ENCODE results near the gene DNMT1.
"Not testable (repeated sequence)": the region's sequence is repeated elsewhere in the genome, so short reads cannot be mapped to it uniquely, and the experiment has no call there.

The DNMT1 gene

DNA sequence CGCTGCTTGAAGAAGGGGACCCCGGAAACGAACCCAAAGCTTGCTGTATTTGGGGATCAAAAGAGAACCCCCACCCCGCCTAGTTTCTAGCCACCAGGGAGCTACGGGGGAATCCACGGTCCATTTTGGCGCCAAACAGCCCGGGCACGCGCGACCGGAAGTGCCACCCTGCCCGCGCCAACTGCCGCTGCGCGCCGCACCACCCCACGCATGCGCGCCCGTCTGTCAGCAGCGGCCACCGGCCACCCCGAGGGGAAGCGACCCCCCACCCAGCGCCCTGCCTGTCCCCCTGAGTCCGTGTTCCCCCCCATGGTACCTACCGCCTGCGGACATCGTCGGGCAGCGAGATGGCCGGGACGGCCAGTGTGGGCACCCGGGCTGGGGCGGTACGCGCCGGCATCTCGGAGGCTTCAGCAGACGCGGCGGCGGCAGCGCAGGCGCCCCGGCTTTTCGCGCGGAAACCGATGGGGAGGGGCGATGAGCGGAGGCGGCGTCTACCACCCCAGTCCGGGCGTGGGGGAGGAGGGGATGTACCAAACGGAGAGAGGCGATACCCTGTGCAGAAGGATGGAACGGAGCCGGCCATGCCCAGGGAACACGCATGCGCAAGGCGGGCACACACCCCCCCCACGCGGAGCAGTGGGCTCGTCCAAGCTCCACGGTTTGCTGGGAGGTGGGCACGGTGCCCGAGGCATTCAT, at the start of gene DNMT1:
TSS of gene DNMT1 (minus strand) at position 454 of the 699 bp plus-strand sequence. CDS start at position 400, 54 bp downstream.
- peak; percentile 97 for DNase-seq

DNA sequence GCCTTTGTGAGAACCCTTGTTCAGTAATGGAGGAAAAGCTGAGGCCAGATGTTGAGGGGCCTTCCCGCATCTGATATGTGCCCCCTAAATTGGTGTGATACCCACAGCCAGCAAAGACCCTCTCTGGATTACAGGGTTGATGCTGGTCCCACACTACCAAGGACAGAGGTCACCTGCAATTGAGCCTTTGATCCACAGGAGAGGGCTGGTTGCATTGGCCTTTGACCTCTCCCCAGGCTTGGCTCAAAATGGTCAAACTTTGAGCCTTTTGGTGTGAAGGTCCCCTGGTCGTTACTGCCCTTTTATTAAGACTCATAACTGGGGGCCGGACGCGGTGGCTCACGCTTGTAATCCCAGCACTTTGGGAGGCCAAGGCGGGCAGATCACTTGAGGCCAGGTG, 48.9 kb upstream of the DNMT1 start:
- DNase-seq = no peak

DNA sequence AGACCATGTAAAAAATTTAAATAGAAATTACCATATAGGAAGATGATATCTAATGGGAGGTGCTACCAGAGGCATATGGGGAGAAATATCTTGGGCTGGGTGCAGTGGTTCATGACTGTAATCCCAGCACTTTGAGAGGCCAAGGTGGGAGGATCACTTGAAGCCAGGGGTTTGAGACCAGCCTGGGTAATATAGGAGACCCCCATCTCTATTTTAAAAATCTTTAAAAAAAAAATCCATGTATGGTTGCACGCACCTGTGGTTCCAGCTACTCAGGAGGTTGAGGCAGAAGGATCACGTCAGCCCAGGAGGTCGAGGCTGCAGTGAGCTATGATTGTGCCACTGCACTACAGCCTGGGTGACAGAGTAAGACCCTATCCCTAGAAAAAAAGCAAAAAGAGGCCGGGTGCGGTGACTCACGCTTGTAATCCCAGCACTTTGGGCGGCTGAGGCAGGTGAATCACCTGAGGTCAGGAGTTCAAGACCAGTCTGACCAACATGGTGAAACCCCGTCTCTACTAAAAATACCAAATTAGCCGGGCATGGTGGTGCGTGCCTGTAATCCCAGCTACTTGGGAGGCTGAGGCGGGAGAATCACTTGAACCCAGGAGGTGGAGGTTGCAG, 47.2 kb upstream of the DNMT1 start:
- not testable (repeated sequence) for DNase-seq

DNA sequence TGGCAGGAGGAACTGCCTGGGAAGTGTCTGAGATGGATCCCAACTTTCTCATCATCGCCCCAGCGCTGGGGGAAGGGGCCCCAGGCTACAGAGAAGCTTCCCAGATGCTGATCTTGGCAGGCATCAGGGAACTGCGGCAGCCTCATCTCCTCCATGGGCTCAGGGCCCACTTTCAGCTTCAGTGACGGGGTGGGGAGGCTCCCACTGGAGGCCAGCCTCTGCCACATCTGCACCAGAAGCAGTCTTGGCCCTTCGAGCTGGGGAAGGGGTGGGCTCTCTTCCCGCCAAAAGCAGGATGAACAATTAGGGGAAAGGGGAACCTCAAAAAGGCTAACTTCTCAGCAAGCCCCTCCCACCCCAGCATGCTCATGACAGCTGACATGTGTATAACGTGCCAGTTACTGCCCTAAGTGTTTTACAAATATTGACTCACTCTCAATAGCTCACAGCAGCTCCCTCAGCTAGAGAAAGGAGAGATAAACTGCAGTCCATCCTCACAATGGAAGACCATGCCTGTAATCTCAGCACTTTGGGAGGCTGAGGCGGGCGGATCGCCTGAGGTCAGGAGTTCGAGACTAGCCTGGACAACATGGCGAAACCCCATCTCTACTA, 43.5 kb upstream of the DNMT1 start:
- DNase-seq = peak; percentile 31

DNA sequence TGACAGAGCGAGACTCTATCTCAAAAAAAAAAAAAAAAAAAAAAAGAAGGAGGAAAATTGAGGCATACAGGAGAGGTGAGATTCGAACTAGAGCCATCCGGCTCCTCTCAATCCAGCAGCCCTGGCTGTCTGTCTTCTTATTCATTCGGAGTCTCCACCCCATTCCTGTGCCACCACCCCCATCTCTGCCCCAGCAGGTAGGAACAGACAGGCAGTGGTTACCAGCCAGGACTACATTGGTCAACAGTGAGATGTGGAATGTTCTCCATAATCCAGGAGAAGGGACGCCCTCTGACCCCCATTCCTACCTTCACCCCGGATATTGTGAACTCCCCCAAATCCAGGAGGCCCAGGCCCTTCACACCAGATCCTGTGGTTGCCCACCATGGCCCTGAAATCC, 42.9 kb upstream of the DNMT1 start:
- DNase-seq = no peak

DNA sequence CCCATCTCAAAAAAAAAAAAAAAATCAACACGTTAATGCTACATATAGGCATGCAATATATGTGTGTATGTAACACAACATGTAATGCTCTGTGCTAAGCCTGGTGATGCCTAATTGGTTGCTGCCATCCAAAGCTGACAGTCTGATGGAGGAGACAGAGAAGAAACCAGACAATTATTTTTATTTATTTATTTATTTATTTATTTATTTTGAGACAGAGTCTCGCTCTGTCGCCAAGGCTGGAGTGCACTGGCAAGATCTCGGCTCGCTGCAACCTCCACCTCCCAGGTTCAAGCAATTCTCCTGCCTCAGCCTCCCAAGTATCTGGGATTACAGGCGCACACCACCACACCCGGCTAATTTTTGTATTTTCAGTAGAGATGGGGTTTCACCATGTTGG, 40.7 kb upstream of the DNMT1 start:
- not testable (repeated sequence) for DNase-seq

DNA sequence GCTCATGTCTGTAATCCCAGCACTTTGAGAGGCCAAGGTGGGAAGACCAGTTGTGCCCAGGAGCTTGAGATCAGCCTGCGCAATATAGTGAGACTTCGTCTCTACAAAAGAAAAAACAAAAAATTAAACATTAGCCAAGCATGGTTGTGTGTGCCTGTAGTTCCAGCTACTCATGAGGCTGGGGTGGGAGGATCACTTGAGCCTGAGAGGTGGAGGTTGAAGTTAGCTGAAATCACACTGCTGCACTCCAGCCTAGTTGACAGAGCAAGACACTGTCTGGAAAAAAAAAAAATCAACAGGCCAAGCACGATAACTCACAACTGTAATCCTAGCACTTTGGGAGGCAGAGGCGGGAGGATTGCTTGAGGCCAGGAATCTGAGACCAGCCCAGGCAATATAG, 40.2 kb upstream of the DNMT1 start:
- DNase-seq = no peak

DNA sequence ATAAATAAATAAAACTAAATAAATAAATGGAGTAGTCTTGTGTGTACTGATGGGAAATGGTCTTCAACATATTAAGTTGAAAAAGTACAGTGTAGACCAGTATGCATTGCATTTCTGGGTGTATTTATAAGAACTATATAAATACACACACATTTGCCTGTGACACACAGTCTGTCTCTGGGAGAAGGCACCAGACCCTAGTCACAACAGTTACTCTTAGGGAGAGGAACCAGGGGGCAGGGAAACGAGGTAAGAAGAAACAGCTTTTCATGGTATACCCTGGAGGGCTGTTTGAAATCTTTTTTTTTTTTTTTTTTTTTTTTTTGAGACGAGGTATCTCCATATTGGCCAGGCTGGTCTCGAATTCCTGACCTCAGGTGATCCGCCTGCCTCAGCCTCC, 39.2 kb upstream of the DNMT1 start:
- DNase-seq = no peak

DNA sequence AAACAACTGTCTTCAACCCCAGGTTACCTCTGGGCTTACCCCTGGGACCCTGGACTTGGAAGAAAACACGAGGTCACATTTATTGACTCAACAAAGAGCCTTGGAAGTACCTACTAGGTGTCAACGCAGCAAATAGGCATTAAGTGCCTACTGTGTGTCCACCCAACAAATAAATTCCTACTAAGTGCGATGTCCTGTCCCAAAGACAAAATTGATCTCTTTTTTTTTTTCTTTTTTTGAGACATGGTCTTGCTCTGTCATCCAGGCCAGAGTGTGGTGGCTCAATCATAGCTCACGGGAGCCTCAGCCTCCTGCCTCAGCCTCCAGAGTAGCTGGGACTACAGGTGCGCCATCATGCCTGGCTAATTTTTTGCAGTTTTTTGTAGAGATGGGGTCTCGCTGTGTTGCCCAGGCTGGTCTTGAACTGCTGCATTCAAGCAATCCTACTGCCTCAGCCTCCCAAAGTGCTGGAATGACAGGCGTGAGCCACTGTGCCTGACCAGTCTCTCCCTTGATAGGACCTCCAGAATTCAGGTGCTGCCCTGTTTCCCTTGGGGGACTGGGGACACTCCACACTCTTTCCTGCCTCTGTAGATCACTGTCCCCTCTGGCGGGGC, 37.0 kb upstream of the DNMT1 start:
- DNase-seq = no peak

DNA sequence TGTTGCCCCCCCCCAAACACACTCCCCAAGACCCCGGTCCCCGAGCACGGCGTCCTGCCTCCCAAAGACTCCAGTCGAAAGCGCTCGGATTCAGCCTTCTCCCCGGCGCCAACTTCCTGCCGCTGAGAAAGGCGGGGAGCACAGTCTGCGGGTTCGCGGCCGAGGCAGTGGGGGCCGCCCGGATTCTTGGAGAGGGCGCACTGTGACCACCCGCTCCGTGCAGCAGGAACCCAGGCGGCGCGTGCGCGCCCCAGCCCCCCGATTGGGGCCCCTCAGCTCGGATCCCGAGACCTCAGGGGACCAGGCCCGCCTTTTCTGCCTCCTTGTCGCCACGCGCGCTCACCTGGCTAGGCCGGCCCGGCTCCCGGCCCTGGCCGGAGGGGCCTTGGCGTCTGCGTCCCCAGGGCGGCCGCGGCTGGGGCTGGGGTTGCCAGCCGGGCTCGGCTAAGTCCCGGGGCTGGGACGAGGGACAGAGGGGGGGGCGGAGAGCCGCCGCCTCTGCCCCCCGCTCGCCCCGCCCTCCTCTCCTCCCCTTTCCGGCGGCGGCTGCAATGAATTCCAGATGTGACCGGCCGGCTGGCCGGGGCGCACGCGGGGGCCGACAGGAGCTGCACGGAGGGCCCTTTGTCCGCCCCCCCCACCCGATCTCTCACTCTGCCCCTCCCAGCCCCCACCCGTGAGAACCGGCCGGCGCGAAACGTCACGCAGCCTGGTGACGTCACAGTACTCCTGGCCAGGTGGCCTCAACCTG, 36.3 kb upstream of the DNMT1 start, which contains the start of gene S1PR2:
TSS of gene S1PR2 (minus strand) at position 471 of the 751 bp plus-strand sequence. CDS start 6,426 bp downstream, outside the sequence.
- peak; percentile 75 for DNase-seq

DNA sequence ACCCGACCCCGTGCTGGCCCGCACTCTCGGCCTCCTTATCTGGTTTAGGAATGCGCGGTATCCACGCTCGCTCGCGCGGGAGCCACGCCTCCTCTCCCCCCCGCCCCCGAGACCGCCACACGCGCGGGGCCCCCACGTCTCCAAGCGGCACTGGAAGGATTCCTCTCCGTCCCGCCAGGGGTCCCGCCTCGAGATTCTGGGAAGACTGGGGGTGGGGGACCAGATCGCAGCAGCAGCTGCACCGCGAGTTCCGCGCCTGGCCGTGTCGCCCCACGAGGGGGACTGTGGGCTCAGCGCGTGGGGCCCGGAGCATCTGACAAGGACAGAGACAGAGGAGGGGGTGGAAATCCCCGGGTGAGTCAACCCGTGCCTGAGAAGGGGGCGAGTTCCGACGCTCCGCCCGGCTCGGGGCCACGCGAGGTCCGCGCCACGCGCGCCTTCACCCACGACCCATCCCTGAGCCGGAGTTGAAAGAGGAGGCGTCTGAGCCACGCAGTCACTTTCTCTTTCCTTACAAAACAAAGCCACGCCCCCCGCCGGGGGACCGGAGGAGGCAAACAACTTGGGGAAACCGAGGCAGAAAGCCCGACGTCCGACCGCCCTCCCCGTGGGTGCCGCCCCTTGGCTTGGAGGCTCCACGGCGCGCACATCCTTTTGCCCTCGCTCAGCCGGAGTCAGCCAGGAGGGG, 35.6 kb upstream of the DNMT1 start:
- DNase-seq = peak; percentile 37

DNA sequence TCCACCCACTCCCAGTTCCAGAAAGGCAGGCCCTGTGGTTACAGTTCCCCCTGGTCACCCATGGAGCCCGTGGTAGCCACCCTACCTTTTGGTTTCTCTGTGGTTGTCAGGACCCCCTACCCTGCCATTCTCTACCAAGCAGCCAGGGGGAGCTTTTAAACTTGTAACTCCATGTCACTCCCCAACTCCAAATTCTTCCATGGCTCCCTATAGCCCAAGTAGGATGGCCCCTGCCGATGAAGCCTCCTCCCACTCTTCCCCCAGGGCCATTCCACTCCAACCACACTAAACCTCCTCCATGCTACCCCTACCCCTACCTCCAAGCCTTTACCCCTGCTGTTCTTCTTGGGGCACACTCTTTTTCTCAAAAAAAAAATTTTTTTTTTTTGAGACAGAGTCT, 34.2 kb upstream of the DNMT1 start:
- DNase-seq = peak; percentile 44

DNA sequence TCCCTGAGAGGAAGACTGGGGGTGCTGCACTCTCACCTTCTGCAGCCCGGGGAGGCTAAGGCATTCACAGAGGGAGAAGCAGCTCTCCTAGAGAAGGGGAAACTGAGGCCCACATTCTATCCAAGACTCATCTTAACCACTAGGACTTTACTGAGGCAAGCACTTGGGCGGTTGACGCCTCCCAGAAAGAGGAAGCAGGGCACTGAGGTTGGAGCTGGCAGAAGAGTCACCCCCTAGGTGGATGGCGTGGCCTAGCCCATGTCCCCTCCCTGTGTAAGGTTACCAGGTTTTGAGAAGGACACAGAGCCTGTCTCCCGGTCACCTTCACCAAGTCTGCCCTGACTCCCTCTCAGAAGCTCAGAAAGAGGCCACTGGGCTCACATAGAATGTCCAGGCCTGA, 33.6 kb upstream of the DNMT1 start:
- no peak for DNase-seq

DNA sequence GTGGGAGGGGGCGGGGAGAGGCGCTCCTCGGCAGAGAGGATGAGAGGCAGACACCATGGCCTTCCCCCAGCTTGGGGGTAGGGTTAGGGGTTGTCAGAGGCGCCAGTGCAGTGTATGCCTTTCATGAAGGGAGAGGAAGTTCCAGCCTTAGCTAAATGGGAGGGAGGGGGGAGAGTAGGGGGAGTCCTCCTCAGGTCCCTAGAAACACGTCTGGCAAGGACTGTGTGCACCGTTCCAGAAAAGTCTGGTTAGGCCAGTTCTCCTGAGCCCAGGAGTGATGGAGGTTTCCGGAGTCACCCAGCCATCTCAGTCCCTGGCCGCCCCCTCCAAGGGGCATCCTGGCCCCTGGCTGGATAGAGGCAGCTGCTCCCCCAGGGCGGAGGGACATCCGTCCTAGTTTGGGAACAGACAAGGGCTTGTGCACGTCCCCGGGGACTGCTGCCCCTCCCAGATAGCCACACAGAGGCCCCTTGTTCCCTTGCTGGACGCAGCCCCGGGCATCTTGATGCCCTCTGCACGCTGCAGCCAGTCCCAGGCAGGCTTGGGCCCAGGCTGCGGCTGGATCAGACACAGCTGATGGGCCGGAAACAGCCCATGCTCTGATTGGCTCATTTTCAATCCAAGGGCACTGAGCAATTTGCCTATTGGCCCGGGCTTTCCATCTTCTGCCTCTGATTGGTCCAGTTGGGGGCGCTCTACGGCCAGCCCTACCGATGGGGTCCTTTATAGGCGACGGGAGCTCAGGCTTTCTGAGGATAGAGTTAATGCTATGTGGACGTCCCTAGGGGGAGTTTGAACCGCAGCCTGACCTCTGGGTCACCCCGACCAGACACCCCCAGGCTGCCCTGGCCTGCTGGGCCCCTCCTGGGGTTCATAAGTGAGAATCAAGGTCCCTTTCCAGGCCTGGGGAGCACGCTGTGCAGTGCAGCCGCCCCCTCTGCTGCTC, 32.5 kb upstream of the DNMT1 start:
- no peak for DNase-seq

DNA sequence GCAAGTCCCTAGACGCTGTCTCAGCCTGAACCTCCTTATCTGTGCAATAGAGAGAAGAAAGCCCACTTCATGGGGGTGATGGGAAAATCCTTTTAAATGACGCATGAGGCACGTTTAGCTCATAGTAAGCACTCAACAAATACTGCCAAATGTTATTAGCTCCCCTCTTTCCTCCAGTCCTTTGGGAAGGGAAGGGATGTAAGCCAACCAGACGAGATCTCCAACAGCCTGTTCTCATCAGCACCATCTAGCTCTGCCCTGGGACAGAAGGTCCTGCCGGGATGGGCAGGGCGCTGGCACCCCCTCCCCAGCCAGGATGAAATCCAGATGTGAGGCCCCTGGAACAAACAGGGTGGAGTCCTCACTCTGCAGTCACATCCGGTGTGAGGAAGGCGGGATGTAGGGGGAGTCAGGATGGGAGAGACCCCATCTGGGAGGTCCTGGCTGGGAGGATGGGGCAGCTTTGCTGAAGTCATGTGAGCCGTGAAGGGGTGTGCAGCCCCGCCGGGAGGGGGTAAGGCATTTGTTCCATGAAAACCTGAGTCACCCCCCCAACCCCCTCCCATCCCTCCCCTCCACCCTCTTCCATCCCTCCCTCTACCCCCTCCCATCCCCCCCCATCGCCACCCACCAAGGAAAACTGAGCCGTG, 31.7 kb upstream of the DNMT1 start:
- peak; percentile 70 for DNase-seq

DNA sequence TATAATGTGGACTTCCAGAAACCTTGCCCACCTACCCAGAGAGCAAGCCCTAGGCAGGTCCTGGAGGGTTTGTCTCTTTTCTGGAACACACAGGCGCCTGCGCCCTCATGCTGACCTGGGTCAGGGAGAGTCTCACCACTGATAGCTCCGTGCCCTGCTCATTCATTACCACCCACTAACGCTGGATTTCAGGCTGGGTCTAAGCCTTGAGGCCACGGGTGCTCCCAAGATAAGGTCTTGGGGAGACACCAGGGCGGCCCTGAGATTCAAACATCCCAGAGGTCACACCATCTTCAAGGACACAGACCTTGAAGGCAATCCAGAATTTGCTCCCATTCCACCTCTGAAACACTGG, 31.2 kb upstream of the DNMT1 start:
- no peak for DNase-seq

DNA sequence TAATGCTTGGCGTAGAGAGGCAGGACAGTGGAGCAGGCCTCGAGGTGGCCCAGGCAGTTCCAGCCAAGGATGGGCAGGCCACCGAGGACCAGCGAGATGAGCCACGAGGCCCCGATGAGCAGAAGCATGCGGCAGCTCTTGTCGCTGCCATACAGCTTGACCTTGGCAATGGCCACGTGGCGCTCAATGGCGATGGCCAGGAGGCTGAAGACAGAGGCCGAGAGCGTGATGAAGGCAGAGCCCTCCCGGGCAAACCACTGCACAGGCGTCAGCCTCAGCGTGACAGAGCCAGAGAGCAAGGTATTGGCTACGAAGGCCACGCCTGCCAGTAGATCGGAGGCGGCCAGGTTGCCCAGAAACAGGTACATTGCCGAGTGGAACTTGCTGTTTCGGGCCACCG, 29.6 kb upstream of the DNMT1 start:
- DNase-seq = no peak

DNA sequence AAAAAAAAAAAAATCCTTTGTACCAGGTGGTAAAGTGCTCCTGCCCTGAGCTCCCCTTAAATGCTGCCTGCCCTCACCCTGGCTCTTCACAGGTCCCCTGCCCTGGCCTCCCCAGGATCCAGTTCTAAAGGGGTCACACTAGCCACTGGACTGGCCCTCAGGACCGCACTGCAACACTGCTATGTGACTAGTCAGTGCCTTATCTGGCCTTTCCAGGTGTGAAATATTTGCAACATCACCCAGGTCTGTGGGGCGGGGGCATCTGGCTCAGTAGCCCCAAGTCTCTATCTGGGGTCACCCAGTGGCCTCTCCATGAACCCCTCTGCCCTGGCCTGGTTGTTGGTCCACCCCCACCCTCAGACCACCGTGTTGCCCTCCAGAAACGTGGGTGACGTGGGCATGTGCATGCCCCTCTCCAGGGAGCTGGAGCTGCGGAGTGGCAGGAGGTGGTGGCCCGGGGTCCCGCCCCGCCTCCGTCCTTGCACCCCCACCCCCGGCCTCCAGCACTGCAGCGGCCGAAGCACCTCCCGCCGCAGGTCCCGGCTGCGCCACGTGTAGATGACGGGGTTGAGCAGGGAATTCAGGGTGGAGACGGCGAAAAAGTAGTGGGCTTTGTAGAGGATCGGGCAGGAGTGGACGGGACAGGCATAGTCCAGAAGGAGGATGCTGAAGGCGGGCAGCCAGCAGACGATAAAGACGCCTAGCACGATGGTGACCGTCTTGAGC, 28.9 kb upstream of the DNMT1 start:
- DNase-seq = no peak

DNA sequence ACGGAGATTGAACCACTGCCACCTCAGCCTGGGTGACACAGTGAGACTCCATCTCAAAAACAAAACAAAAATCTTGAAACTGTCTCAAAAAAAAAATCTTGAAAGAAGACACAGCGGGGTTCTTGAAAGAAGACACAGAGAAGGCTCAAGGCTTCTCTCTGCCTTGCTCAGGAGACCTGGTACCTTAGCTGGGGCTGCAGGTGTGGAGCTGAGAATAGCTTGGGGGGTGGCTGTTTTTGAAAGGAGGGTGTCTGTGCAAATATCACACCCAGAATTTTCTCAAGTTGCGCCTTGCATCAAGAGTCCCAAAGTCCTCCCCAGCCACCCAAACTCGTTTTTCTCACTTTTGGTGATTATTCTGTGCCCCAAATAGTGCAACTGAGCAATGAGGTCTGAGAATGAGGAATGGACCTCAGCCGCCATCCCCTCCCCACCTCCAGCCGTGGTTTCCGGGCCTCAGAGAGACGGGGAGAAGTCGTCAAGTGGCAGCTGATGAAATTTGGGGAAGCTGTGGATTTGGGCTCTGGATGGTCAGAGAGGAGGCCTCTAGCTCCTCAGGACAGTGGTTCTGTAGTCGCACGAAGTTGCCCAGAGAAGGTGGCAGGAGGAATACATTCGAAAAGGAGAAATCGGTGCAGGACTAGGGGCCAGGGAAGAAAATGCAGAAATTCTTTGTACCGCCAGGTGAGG, 27.6 kb upstream of the DNMT1 start:
- DNase-seq = no peak

Data from EL (cell line).